OCI-LY1 (cell line): ENCODE measurements around the gene PLCG1.

Source experiments
- H2AFZ ChIP-seq: fragments of 200-600 bp; sonication (generic), shearing (Covaris generic); 2 replicates; pipeline ENCODE4 v1.6.0; 2014; ENCODE audit warnings: antibody characterized with exemption, mild to moderate bottlenecking, low read length
- H3F3A ChIP-seq: fragments of 200-600 bp; sonication (generic), shearing (Covaris generic); 2 replicates; pipeline ENCODE4 v1.6.0; 2014; ENCODE audit warnings: mild to moderate bottlenecking, antibody characterized with exemption, low read length, moderate library complexity; ENCODE audit not compliant: insufficient read depth
- H3K27ac ChIP-seq: fragments of 200-600 bp; sonication (generic); 2 replicates; pipeline ENCODE4 v1.5.1; 2014; ENCODE audit warnings: low read length, mixed run types, mild to moderate bottlenecking, low read depth; ENCODE audit not compliant: poor library complexity, severe bottlenecking
- H3K27me3 ChIP-seq: fragments of 200-600 bp; sonication (generic); 2 replicates; pipeline ENCODE4 v1.6.0; 2014; ENCODE audit warnings: antibody characterized with exemption, mild to moderate bottlenecking, low read length, moderate library complexity; ENCODE audit not compliant: insufficient read depth
- H3K36me3 ChIP-seq: fragments of 200-600 bp; sonication (generic); 2 replicates; pipeline ENCODE4 v1.6.1; 2014; ENCODE audit warnings: mild to moderate bottlenecking, antibody characterized with exemption, low read length, moderate library complexity, mixed read lengths; ENCODE audit not compliant: insufficient read depth
- H3K4me1 ChIP-seq: fragments of 200-600 bp; sonication (generic); 2 replicates; pipeline ENCODE4 v1.5.1; 2014; ENCODE audit warnings: mild to moderate bottlenecking, low read length, moderate library complexity; ENCODE audit not compliant: insufficient read depth, severe bottlenecking
- H3K4me2 ChIP-seq: fragments of 200-600 bp; sonication (generic), shearing (Covaris generic); 2 replicates; pipeline ENCODE4 v1.6.1; 2014; ENCODE audit warnings: low read length
- H3K4me3 ChIP-seq: fragments of 200-600 bp; sonication (generic); 2 replicates; pipeline ENCODE4 v1.5.1; 2014; ENCODE audit warnings: low read length, low read depth, mild to moderate bottlenecking, mixed read lengths; ENCODE audit not compliant: poor library complexity, severe bottlenecking
- H3K79me2 ChIP-seq: fragments of 200-600 bp; shearing (Covaris generic); 2 replicates; pipeline ENCODE4 v1.6.1; 2016; ENCODE audit warnings: mixed run types, low read length, mixed read lengths; ENCODE audit not compliant: insufficient read depth
- H3K9ac ChIP-seq: fragments of 200-600 bp; sonication (generic), shearing (Covaris generic); 2 replicates; pipeline ENCODE4 v1.6.1; 2014; ENCODE audit warnings: mild to moderate bottlenecking, low read length, mixed read lengths
- H3K9me2 ChIP-seq: fragments of 200-600 bp; sonication (generic), shearing (Covaris generic); 2 replicates; pipeline ENCODE4 v1.6.1; 2014; ENCODE audit warnings: low read depth, mild to moderate bottlenecking, low read length, mixed read lengths
- H3K9me3 ChIP-seq: fragments of 200-600 bp; shearing (Covaris generic); 2 replicates; pipeline ENCODE4 v1.6.1; 2014; ENCODE audit warnings: low read length, mixed read lengths
- H4K20me1 ChIP-seq: fragments of 200-600 bp; sonication (generic), shearing (Covaris generic); 2 replicates; pipeline ENCODE4 v1.6.0; 2016; ENCODE audit warnings: mild to moderate bottlenecking, low read length; ENCODE audit not compliant: insufficient read depth
- EZH2 ChIP-seq: fragments of 200-600 bp; sonication (generic), shearing (Covaris generic); IDR thresholded peaks from 2 replicates; pipeline ENCODE4 v1.8.0; 2017; ENCODE audit warnings: borderline replicate concordance, mixed run types, mild to moderate bottlenecking, antibody characterized with exemption, low read length, moderate library complexity, mixed read lengths
- TF ChIP-seq, protein P1 (sequence below): fragments of 200-600 bp; sonication (generic), shearing (Covaris generic); IDR thresholded peaks from 2 replicates; pipeline ENCODE4 v1.5.1; 2017; ENCODE audit warnings: mild to moderate bottlenecking, antibody characterized with exemption, low read length, moderate library complexity, mixed read lengths

PLCG1 gene

DNA sequence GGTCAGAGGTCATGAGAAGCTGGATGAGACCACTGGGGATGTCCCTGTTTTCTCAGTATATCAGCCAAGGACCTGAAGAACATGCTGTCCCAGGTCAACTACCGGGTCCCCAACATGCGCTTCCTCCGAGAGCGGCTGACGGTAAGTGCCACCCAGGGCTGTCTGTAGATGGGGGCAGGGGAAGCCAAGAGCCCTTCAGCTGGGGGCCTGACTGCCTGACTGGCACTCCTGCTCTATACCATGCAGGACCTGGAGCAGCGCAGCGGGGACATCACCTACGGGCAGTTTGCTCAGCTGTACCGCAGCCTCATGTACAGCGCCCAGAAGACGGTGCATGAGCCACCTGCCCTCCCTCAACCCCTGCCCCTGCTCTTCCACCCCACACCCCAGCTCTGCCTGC lies 25.1 kb downstream of the PLCG1 start:
- TF ChIP-seq, protein P1, sequence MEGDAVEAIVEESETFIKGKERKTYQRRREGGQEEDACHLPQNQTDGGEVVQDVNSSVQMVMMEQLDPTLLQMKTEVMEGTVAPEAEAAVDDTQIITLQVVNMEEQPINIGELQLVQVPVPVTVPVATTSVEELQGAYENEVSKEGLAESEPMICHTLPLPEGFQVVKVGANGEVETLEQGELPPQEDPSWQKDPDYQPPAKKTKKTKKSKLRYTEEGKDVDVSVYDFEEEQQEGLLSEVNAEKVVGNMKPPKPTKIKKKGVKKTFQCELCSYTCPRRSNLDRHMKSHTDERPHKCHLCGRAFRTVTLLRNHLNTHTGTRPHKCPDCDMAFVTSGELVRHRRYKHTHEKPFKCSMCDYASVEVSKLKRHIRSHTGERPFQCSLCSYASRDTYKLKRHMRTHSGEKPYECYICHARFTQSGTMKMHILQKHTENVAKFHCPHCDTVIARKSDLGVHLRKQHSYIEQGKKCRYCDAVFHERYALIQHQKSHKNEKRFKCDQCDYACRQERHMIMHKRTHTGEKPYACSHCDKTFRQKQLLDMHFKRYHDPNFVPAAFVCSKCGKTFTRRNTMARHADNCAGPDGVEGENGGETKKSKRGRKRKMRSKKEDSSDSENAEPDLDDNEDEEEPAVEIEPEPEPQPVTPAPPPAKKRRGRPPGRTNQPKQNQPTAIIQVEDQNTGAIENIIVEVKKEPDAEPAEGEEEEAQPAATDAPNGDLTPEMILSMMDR = no peak
- no peak for TF ChIP-seq EZH2
- no peaks in the 10 kb centered on the region for H3K9me3 ChIP-seq
- H3K27me3 ChIP-seq = no peaks in the 10 kb centered on the region
- H3F3A ChIP-seq = no peaks in the 10 kb centered on the region
- peaks cover 74% of the 10 kb centered on the region for H3K36me3 ChIP-seq
- no peak overlapping the region for H3K9ac ChIP-seq
- H3K79me2 ChIP-seq = peaks cover 9% of the 10 kb centered on the region; the same call in 1 of the 2 replicates
- no peaks in the 10 kb centered on the region for H3K9me2 ChIP-seq
- 0 out of 2 replicates have a peak, but pooled peaks cover 3% of the 10 kb centered on the region for H4K20me1 ChIP-seq
- no peak overlapping the region for H3K4me2 ChIP-seq
- no peak overlapping the region for H3K27ac ChIP-seq
- peaks cover 8% of the 10 kb centered on the region for H3K4me1 ChIP-seq
- no peak overlapping the region for H2AFZ ChIP-seq
- H3K4me3 ChIP-seq = no peak overlapping the region

DNA sequence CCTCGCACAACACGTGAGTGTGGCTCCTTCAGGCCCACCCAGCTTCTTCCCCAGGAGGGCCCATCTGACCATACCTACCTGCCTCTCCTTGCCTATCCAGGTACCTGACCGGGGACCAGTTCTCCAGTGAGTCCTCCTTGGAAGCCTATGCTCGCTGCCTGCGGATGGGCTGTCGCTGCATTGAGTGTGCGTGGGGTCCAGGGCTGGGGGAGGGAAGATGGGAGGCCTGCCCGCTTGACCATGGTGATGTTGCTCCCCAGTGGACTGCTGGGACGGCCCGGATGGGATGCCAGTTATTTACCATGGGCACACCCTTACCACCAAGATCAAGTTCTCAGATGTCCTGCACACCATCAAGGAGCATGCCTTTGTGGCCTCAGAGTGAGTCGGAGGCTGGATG lies 26.5 kb downstream of the PLCG1 start:
- H3F3A ChIP-seq = no peaks in the 10 kb centered on the region
- TF ChIP-seq, protein P1 = no peak
- no peak for TF ChIP-seq EZH2
- no peak overlapping the region for H3K27ac ChIP-seq
- no peak overlapping the region for H3K4me3 ChIP-seq
- no peak overlapping the region for H3K4me2 ChIP-seq
- no peaks in the 10 kb centered on the region for H3K4me1 ChIP-seq
- H3K9me3 ChIP-seq = no peaks in the 10 kb centered on the region
- no peak overlapping the region for H3K9ac ChIP-seq
- no peaks in the 10 kb centered on the region for H3K79me2 ChIP-seq
- H3K27me3 ChIP-seq = no peaks in the 10 kb centered on the region
- H3K36me3 ChIP-seq = peaks cover 87% of the 10 kb centered on the region
- H4K20me1 ChIP-seq = no peaks in the 10 kb centered on the region
- no peaks in the 10 kb centered on the region for H3K9me2 ChIP-seq
- H2AFZ ChIP-seq = no peak overlapping the region

DNA sequence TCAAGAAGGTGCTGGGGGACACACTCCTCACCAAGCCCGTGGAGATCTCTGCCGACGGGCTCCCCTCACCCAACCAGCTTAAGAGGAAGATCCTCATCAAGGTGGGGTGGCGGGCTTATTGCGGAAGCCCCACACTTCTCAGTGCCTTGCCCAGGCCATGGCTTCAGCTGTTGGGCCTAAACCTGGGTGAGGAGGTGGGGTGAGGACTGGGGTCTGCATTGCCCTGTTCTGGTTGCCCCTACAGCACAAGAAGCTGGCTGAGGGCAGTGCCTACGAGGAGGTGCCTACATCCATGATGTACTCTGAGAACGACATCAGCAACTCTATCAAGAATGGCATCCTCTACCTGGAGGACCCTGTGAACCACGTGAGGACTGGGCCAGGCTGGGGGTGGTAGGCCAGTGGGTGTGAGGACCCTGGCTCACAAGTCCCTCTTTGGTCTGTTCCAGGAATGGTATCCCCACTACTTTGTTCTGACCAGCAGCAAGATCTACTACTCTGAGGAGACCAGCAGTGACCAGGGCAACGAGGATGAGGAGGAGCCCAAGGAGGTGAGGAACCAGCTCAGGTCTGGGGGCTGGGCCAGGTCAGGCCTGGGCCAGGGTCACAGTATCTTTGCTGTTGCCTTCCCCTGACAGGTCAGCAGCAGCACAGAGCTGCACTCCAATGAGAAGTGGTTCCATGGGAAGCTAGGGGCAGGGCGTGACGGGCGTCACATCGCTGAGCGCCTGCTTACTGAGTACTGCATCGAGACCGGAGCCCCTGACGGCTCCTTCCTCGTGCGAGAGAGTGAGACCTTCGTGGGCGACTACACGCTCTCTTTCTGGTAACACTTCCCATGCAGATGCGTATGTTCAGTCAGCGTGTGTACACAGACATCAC lies 27.9 kb downstream of the PLCG1 start:
- H4K20me1 ChIP-seq = no peaks in the 10 kb centered on the region
- TF ChIP-seq, protein P1 = no peak
- TF ChIP-seq EZH2 = no peak
- H3K27me3 ChIP-seq = no peaks in the 10 kb centered on the region
- no peak overlapping the region for H3K9ac ChIP-seq
- no peak overlapping the region for H2AFZ ChIP-seq
- H3K4me2 ChIP-seq = no peak overlapping the region
- no peaks in the 10 kb centered on the region for H3K4me1 ChIP-seq
- H3K27ac ChIP-seq = no peak overlapping the region
- H3K36me3 ChIP-seq = peaks cover 90% of the 10 kb centered on the region
- H3K9me2 ChIP-seq = no peaks in the 10 kb centered on the region
- H3K9me3 ChIP-seq = no peaks in the 10 kb centered on the region
- H3F3A ChIP-seq = no peaks in the 10 kb centered on the region
- no peaks in the 10 kb centered on the region for H3K79me2 ChIP-seq
- no peak overlapping the region for H3K4me3 ChIP-seq
